Neuron (in vitro differentiated cells): ENCODE data around the gene MEF2B.
"Not testable (repeated sequence)": the region's sequence is repeated elsewhere in the genome, so short reads cannot be mapped to it uniquely, and the experiment has no call there.

Experiments used
- H2AFZ ChIP-seq: one replicate; pipeline ENCODE4 v1.6.1; 2013; ENCODE audit warnings: low read depth, mild to moderate bottlenecking, inconsistent platforms, low read length, moderate library complexity
- H3K27me3 ChIP-seq: one replicate; pipeline ENCODE4 v1.6.1; 2013; ENCODE audit warnings: low read length; ENCODE audit not compliant: insufficient read depth
- H3K36me3 ChIP-seq: one replicate; pipeline ENCODE4 v1.6.1; 2013; ENCODE audit warnings: low read length; ENCODE audit not compliant: insufficient read depth
- H3K4me1 ChIP-seq: one replicate; pipeline ENCODE4 v1.6.1; 2013; ENCODE audit warnings: low read length; ENCODE audit not compliant: insufficient read depth
- H3K4me3 ChIP-seq: 2 replicates; pipeline ENCODE4 v1.5.1; 2013; ENCODE audit warnings: mild to moderate bottlenecking, low read length, moderate library complexity
- H3K9me3 ChIP-seq: one replicate; pipeline ENCODE4 v1.6.1; 2013; ENCODE audit warnings: low read length

Gene MEF2B

DNA sequence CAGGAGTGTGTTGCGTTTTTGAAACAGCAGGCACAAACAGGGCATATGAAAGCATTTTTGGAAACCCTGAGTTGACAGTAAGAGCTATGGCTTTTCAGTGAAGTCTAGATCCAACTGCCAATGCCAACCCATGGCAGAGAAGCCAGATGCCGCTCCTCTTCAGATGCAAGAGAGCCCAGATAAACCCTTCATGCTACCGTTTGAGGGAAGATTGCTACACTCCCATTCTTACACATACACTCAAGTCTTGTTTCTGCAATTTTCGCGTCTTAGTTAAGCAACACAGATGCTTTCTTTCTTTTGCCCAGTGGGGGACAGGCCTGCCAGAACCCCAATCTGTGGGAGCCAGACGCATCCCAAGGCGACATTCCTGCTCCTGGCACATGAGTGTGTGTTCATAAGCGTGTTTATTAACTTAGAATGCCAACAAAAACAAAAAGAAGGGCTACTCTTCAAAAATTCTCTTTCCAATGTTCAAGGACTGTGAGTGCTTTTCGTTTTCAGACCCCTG lies 11.5 kb upstream of the MEF2B start:
- Histone ChIP-seq H3K4me1 (peaks cover 3% of the 10 kb centered on the region), H3K9me3 (no peaks in the 10 kb centered on the region)

DNA sequence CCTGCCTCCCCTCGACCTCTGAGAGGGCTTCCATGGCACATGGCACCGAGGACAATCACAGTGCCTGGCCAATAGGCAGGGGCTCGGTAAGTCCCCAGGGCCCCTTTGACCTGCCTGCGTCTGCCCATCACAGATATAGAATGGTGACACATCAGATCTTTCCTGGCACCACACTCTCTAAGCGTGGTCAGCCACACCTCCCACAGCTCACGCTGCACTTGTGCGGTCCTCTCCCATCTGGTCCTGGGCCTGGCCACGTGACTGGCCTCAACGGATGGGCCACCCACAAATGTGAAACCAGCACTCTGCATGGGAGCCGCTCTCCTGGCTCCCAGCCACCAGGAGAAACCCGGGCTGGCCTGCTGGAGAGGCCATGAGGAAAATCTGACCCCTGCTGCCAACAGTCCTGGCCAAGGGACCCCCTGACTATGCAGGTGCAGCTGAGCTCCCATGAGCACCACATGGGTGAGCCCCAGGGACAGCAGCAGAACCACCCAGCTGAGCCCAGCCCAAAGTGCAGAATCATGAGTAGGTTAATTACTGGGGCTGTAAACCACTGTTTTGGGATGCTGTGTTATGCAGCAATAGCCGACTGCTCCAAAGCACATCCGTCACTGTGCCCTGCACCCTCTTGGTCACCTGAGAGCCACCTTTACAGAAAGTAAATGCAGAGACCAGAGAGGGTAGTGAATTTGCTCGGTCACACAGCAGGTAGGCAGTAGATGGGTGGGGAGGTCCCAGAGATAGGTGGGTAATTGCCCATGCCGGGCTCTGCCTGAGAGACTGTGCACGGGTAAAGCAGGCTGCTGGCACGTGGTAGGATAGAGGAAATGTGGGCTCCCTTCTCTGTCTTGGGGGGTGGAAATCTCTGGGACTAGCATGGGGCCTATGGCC lies 9.7 kb upstream of the MEF2B start:
- peaks cover 11% of the 10 kb centered on the region for H3K36me3 ChIP-seq
- no peak overlapping the region for H2AFZ ChIP-seq
- H3K4me3 ChIP-seq: no peak overlapping the region

More for the DNA sequence above, 11.5 kb upstream of the MEF2B start:
- H3K27me3 ChIP-seq: no peaks in the 10 kb centered on the region
- H3K36me3 ChIP-seq: peaks cover 12% of the 10 kb centered on the region
- no peak overlapping the region for H3K4me3 ChIP-seq
- H2AFZ ChIP-seq: no peak overlapping the region

DNA sequence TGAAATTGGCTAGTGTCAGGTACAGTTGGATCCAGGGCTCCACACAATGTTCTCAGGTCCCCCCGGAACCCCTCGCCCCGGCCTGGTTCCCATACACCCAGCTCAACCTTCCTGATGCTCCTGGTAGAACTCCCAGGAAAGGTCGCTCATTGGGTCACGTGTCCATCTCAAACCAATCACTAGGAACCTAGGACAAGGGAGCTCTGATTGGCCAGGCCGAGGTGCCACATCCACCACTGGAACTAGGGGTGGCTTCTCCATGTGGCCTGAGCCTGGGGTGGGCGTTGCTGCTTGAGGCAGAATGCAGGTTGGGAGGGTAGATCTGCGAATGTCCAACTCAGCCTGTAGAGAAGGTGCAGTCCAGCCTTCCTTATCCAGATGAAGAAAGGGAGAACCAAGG lies 6.9 kb upstream of the MEF2B start:
- no peak overlapping the region for H3K4me3 ChIP-seq
- H2AFZ ChIP-seq: no peak overlapping the region
- peaks cover 3% of the 10 kb centered on the region for H3K4me1 ChIP-seq
- H3K36me3 ChIP-seq: peaks cover 6% of the 10 kb centered on the region
- no peaks in the 10 kb centered on the region for H3K9me3 ChIP-seq
- H3K27me3 ChIP-seq: no peaks in the 10 kb centered on the region

More for the DNA sequence above, 9.7 kb upstream of the MEF2B start:
- Histone ChIP-seq H3K4me1 (peaks cover 3% of the 10 kb centered on the region), H3K27me3 (no peaks in the 10 kb centered on the region), H3K9me3 (no peaks in the 10 kb centered on the region)

DNA sequence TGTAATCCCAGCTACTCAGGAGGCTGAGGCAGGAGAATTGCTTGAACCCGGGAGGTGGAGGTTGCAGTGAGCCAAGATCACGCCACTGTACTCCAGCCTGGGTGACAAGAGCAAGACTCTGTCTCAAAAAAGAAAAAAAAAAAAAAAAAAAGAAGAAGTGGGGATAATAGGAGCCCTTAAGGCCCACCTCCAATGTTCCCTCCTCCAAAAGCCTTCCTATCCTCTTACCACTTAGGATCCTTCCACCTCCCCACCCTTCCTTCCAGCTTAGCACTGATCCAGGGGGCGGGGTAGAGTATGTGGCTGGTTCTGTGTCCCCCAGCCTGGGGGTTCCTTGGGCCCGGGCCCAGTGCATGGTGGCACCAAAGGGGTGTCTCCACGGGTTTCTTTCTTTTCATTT lies 3.2 kb upstream of the MEF2B start:
- H3K27me3 ChIP-seq, H3K4me3 ChIP-seq, H2AFZ ChIP-seq, H3K36me3 ChIP-seq, H3K9me3 ChIP-seq, H3K4me1 ChIP-seq: not testable (repeated sequence)

DNA sequence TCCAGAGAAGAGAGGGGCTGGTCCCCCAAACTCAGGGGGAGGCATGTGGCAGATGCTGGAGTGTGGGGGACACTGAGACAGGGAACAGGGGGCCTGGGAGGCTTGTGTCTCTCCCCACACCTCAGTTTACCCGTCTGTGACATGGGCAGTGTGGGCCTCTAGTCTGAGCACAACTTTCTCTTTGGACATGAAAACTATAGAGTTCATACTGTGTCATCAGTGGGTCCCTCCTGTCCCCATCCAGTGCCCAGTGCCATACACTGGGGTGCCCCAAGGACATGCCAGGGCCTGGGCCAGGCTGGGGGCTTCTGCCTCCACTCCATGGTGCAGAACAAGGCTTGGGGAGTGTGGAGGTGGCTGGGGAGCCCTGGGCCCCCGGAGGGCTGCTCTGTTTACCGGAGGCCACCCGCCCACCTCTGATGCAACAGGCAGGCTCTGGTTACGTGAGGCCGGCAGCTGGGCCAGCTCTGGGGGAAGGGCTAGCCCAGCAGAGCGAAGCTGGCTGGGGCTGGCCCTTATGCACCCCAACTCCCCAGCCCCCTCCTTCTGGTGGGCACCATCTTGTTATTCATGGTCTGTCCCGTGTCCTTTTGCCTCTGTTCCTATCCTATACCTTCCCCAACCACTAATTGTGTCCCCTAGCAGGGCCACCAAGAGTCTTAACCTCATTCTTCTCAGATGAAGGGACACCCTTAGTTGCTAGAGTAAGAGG lies 1.9 kb upstream of the MEF2B start:
- no peaks in the 10 kb centered on the region for H3K36me3 ChIP-seq
- H2AFZ ChIP-seq: no peak overlapping the region
- H3K4me3 ChIP-seq: no peak overlapping the region
- no peaks in the 10 kb centered on the region for H3K27me3 ChIP-seq
- H3K9me3 ChIP-seq: no peaks in the 10 kb centered on the region
- no peaks in the 10 kb centered on the region for H3K4me1 ChIP-seq

DNA sequence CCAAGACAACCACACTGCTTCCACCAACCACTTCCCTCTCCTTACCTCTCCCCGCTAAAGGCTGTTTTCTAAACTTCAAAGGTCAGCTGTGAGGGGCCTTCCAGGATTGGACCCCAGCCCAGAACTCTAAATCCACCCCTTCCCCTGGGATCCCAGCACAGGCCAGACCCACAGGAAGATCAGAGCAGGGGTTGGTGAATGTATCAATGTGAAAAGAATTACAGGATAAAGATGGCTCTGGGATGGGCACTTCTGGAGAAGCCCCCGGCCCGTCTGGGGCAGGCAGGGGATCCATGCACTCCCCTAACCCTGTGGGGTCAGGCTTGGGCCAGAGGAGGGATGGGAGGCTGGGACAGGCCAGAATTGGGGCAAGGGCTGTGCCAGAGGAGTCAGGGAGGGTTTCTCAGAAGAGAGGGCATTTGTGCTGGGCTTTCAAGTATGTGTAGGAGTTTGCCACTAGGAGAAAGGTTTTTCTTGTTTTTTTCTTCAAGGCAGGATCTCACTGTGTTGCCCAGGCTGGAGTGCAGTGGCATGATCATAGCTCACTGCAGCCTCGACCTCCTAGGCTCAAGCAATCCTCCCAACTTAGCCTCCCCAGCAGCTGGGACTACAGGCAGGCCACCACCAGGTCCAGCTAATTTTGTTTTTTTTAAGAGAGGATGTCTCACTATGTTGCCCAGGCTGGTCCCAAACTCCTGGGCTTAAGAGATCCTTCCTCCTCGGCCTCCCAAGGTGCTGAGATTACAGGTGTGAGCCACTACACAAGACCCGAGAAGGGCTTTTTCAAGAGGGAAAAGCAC lies 1.0 kb upstream of the MEF2B start:
- H2AFZ ChIP-seq: no peak overlapping the region
- H3K4me1 ChIP-seq: no peaks in the 10 kb centered on the region
- H3K9me3 ChIP-seq: no peaks in the 10 kb centered on the region
- H3K27me3 ChIP-seq: no peaks in the 10 kb centered on the region
- no peak overlapping the region for H3K4me3 ChIP-seq
- H3K36me3 ChIP-seq: no peaks in the 10 kb centered on the region

DNA sequence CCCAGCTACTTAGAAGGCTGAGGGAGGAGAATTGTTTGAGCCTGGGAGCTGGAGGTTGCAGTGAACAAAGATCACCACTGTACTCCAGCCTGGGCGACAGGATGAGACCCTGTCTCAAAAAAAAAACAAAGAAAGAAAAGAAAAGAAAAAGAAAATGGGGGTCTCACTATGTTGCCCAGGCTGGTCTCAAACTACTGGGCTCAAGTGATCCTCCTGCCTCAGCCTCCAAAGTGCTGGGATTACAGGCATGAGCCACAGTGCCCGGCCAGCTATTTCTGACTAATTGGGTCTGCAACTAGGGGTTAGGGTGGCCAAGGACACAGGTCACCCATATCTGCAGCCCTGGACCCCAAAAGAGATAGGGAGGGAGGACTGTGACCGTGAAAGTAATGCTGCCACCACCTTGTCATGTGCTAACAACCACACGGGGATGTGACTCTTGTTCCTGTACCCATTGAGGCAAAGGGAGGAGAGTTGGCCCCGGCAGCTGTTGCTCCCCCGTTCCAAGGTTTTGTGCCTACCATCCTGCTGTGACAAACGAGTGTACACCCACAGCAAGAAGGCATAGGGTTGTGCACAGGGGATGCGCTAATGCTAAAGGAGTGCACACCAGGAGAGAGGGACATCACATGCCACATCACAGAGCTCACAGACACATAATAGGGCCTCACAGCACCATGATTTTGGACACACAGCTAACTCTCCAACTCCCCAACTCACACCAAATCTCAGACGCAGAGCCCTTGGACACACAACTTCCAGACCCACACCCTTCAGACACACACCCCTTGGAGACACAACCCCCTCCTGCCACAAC lies 619 bp downstream of the MEF2B start:
- Histone ChIP-seq H3K4me3 (no peak overlapping the region), H3K36me3 (no peaks in the 10 kb centered on the region), H2AFZ (no peak overlapping the region), H3K27me3 (no peaks in the 10 kb centered on the region), H3K4me1 (no peaks in the 10 kb centered on the region), H3K9me3 (no peaks in the 10 kb centered on the region)

DNA sequence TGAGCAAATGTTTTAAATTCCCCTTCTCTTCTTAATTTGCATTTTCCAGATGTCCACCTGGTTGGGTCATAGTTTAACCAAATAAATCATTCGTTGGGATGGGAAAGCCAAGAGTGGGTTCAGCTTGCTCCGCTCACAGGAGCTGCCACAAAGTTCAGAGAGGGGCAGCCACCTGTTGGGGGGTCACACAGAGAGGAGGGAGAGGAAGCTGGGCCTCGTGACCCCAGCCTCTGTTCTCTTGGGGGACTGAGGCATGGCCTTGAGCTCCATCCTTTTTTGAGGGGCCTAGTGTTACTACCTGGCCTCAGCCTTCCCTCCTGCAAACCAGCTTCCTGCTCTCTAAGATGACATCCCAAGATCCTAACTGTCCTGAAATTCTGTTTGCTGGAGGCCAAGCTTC lies 2.5 kb downstream of the MEF2B start:
- no peaks in the 10 kb centered on the region for H3K27me3 ChIP-seq
- no peak overlapping the region for H3K4me3 ChIP-seq
- no peaks in the 10 kb centered on the region for H3K4me1 ChIP-seq
- H2AFZ ChIP-seq: no peak overlapping the region
- H3K36me3 ChIP-seq: no peaks in the 10 kb centered on the region
- no peaks in the 10 kb centered on the region for H3K9me3 ChIP-seq

DNA sequence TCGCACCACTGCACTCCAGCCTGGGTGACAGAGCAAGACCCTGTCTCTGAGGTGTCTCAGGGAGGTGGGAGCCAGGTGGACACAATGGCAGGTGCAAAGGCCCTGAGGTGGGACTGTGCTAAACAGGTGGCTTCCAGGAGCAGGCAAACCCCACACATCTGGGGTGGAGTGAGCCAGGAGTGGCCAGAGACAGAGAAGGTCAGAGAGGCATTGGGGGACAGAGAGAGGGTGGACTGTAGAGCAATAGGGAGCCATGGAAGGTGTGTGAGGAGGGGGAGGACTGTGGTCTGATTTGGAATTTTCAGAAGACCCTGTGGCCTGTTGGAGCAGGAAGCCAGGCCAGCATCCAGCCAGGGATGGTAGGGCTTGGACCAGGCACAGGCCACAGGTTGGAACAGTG lies 4.7 kb downstream of the MEF2B start:
- H3K4me3 ChIP-seq: no peak overlapping the region
- H3K27me3 ChIP-seq: no peaks in the 10 kb centered on the region
- H3K9me3 ChIP-seq: peaks cover 5% of the 10 kb centered on the region
- no peak overlapping the region for H2AFZ ChIP-seq
- no peaks in the 10 kb centered on the region for H3K4me1 ChIP-seq
- H3K36me3 ChIP-seq: no peaks in the 10 kb centered on the region

DNA sequence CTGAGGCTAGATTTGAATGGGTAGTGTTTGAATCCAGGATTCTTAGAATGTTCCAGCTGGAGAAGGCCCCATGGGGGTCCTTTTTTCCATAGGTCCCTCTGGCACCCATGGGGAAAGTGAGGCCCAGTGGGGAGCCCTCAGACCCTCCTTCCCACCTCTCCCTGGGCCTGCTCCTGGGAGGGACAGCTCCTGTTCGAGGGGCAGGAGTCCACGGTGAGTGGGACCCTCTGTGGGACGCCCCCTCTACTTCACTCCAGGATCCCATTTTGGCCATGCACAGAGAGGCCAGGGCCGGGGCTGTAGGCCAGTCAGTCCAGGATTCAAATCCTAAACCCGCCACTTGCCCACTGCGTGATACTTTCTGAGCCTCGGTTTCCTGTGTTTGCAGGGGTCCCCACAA lies 7.6 kb downstream of the MEF2B start:
- Histone ChIP-seq H3K9me3 (peaks cover 5% of the 10 kb centered on the region), H2AFZ (no peak overlapping the region), H3K36me3 (no peaks in the 10 kb centered on the region)

DNA sequence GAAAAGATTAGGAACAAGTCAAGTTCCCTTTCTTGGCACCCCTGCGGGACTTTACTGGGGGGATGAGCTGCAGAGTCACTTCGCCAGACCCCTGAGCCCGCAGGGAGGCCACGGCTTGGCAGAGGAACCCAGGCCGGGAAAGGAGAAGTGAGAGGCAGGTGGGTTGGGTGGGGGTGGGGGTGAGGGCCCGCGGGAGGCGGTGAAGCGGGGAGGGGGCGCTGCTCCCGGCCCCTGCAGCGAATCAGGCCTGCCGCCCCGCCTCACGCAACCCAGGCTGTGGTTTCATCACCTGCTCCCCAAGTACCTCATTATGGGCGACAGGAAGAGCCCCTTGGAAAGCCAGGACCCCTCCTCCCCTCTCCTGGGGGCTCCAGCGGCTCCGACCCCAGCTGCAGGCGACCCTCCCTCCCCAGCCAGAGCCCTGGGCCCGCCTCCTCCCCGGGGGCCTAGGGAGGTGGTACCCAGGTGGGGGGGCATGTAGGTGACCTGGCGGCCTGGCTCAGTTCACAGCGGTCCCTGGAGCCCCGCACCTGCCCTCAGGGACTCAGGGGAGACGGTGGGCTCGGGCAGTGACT lies 9.5 kb downstream of the MEF2B start:
- Histone ChIP-seq H3K4me3 (no peak overlapping the region), H3K27me3 (no peaks in the 10 kb centered on the region), H3K36me3 (peaks cover 5% of the 10 kb centered on the region), H3K4me1 (no peaks in the 10 kb centered on the region), H2AFZ (no peak overlapping the region), H3K9me3 (peaks cover 8% of the 10 kb centered on the region)

More for the DNA sequence above, 7.6 kb downstream of the MEF2B start:
- Histone ChIP-seq H3K4me3 (no peak overlapping the region), H3K4me1 (no peaks in the 10 kb centered on the region), H3K27me3 (no peaks in the 10 kb centered on the region)

DNA sequence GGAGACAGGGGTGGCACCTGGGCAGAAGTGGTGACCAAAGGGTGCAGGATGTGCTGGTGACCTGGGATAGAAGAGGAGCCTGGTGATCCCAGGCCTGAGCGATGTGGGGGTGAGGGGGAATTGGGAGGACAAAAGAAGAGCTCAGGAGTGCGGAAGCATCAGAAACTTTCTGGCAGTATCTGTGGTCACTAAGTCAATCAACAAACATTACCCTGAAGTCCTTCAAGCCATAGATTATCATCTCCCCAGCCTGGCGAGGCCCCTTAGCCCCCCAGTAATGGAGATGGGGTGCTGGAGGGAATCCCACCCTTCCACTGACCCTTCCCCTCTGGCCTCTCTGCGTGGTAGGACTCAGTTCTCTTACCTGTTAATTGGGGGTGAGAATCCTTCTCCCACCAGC lies 10.5 kb downstream of the MEF2B start:
- no peak overlapping the region for H3K4me3 ChIP-seq
- H3K4me1 ChIP-seq: no peaks in the 10 kb centered on the region
- H3K27me3 ChIP-seq: no peaks in the 10 kb centered on the region
- peaks cover 8% of the 10 kb centered on the region for H3K9me3 ChIP-seq
- no peak overlapping the region for H2AFZ ChIP-seq
- peaks cover 5% of the 10 kb centered on the region for H3K36me3 ChIP-seq
